Stimulated activated CD4-positive, alpha-beta T cell treated with anti-CD3 and anti-CD28 coated beads, TNF-alpha, amount 100 ng/mL, for 1 hour (primary cell): ENCODE data around the gene SORCS1.

ENCODE experiments used
- DNase-seq, 3 donors: peaks; one replicate each; pipeline ENCODE4 v3.0.0-alpha.2; 2020; ENCODE audit warnings: low read depth in 3 of 3, low spot score in 1 of 3

Gene SORCS1

GRCh38 chr10:106557053-106557452, 607.5 kb downstream of the SORCS1 start:
- DNase-seq: no peak

DNA sequence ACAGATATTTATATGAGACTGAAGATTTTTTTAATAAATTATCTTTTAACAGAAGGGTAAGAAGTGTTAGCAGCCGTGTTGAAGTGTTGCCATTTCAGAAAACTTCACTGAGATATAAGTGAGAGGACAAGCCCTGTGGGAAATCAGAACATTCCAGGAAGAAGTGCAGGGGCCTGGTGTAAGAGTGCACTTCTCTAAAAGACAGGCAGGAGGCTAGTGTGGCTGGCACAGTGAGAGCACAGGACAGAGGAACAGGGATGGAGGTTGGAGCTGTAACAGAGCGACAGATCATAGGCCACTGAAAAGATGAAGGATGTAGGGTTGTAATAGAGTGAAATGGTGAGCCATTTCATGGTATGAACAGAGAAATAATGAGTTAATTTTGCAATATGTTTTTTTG, 608.9 kb downstream of the SORCS1 start:
- no peak for DNase-seq

DNA sequence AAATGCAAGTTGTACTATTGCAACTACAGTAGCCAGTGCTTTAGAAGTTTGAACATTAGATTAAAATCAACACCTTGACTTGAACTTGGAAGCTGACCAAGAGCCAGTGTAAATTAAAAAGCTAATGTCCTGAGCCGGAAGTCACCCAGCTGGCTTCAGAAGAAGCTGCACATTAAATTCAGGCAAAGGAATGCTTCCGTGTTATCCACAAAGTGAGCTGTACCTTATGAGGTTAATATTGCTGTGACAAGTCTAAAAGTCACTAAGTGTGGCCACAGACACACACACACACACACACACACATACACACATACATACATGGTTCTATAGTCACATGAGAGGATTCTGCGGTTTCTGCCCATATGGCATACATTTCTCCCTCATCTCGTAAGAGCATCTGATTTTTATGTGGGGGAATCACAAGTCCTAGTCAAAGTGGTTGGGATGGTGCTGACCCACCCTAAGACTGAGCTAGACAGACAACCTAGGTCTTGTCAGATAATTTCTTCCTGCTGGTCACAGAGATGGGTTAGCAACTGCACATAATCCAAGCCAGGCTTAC, 612.9 kb downstream of the SORCS1 start:
- DNase-seq: no peak

DNA sequence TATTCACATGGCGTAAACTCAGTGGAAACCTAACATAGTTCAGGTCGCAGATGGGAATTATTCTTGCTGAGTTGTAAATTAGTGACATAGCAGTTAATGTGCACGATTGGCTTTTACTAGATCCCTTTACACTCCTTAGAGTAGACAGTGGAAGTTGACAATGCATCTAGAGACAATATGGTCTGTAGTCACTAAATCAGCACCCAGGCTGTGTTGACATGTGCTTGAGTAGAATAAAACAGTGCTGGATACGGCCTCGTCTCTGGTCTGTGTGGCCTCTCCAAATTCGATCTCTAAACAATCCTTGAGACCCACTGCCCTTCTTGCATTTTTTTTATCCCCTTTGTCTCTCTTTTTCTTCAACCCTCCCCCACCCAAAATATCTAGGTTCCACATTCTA, 615.7 kb downstream of the SORCS1 start:
- no peak for DNase-seq

DNA sequence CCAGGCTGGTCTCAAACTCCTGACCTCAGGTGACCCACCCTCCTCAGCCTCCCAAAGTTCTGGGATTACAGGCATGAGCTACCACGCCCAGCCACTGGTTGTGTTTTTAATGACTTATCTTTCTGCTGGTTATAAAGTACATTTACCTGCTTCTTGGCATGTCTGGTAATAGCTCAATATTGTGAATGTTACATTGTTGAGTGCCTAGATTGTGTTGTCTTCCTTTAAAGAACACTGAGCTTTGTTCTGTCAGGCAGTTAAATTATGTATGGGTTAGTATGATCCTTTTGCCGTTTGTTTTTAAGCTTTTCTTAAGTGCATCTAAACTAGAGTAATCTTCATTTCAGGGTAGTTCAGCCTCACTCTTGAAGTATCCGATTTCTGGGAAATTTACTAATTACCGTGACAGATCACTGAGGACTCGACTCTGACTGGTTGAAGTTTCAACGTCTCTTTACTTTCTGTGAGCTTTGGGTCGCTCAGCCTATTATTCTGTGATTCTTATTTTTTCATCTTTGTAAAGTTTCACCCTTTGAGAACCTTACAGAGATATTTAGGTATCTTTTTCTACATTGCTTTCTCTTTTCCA, 617.4 kb downstream of the SORCS1 start:
- DNase-seq: no peak

DNA sequence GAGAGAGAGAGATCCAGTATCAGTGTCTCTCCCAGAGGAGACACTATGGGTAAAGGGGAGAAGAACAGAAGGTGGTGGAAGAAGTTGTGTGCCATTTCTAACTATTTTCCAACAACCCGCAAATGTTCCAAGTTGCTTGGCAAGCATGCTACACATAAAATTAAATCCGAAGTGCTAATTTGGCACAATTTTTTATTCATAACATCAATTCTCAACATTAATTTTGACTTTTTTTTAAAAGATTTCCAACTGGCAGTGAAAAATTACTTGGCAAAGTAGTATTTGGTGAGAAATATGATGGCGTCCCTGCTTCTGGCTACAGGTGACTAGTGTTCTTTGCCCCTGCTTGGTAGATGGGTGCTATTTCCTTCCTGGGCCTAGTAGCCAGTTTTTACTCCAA, 622.0 kb downstream of the SORCS1 start:
- no peak for DNase-seq

- no peak for DNase-seq
Observed at GRCh38 chr10:106540645-106541044, 623.9 kb downstream of the SORCS1 start.

DNA sequence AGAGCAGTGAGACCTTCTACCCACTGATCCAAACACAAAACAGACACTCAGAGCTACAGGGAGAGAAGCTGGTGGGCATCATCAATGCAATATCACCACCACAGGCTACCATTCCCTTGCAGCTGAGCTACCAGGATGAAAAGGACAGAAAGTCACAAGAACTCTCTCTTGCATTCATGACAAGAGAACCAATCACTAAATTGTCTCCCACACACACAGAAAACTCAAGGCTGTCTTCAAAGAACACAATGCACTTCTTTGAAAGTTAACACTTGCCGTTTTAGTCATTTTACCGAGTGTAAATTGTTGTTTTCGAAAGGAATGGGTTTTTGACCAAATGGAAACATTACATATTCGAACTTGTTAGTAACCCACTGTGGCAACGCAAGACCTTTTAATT, 626.6 kb downstream of the SORCS1 start:
- DNase-seq: no peak

DNA sequence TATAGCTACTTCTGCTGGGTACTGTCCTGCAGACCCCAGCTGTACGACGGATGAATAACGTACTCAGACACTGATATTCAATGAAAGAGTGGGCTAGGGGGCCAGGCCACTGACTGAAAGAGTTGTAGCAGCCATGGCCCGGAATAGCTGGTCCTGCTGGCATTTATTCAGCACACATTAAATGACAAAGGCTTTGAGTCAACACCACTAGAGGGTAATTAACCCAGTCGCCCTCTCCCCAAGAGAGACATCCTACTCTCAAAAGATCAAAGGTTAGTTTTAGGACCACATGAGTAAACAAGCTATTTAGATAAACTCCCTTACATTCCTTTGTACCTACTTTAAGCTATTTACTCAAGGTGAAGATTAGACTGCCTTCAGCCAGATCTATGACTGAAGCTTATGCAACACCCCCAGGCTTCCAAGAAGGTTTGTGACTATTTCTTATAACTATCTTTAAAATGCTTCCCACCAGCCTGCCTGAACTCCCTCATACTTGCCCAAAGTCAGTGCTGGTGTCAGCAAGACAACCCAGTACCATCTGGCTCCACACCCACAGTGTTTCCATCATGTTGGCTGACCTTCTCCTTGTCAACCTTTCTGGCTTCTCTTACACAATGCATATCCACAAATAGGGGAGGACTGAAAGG, 629.1 kb downstream of the SORCS1 start:
- DNase-seq: no peak

- no peak for DNase-seq
Observed at GRCh38 chr10:106534441-106534840, 630.1 kb downstream of the SORCS1 start.

GRCh38 chr10:106528702-106529101, 635.8 kb downstream of the SORCS1 start:
- DNase-seq: no peak

GRCh38 chr10:106525835-106526234, 638.7 kb downstream of the SORCS1 start:
- no peak for DNase-seq
